Liver (tissue), 9 donors: ENCODE results near the gene DPF3. TPM values are rescaled to one million over a fixed set of nuclear protein-coding genes. Genes with fewer than 3 reads are reported as not detected.

ENCODE experiments used
- DNase-seq: peaks from one replicate; pipeline ENCODE4 v3.0.0-alpha.2; 2017; ENCODE audit warnings: low spot score
- H3K27ac ChIP-seq, 2 donors: one replicate each; pipeline ENCODE4 v1.7.0; 2013; ENCODE audit warnings: inconsistent platforms in 2 of 2, low read length in 2 of 2, control low read depth in 1 of 2, low read depth in 1 of 2, mild to moderate bottlenecking in 1 of 2
- H3K27me3 ChIP-seq, 4 donors: one replicate each; pipeline versions ENCODE4 v1.6.1 to v1.7.0; 2013; ENCODE audit warnings: low read length in 3 of 4, inconsistent platforms in 1 of 4, mild to moderate bottlenecking in 1 of 4, moderate library complexity in 1 of 4; ENCODE audit not compliant: control insufficient read depth in 4 of 4, insufficient read depth in 4 of 4
- H3K36me3 ChIP-seq, 4 donors: one replicate each; pipeline versions ENCODE4 v1.6.1 to v1.7.0; 2013; ENCODE audit warnings: low read length in 3 of 4, mild to moderate bottlenecking in 3 of 4, low read depth in 1 of 4, moderate library complexity in 1 of 4; ENCODE audit not compliant: control insufficient read depth in 4 of 4, insufficient read depth in 3 of 4
- H3K4me1 ChIP-seq, 4 donors: one replicate each; pipeline versions ENCODE4 v1.6.1 to v1.7.0; 2013; ENCODE audit warnings: low read length in 3 of 4, mild to moderate bottlenecking in 3 of 4, moderate library complexity in 1 of 4; ENCODE audit not compliant: control insufficient read depth in 4 of 4, insufficient read depth in 4 of 4
- H3K4me3 ChIP-seq, 3 donors: one replicate each; pipeline versions ENCODE4 v1.6.1 to v1.7.0; 2013; ENCODE audit warnings: low read length in 3 of 3, control low read depth in 1 of 3, low read depth in 1 of 3, mild to moderate bottlenecking in 1 of 3
- H3K9ac ChIP-seq, 2 donors: one replicate each; pipeline ENCODE4 v1.7.0; 2013; ENCODE audit warnings: low read length in 2 of 2, mild to moderate bottlenecking in 2 of 2, moderate library complexity in 2 of 2, control low read depth in 1 of 2, low read depth in 1 of 2
- H3K9me3 ChIP-seq, 4 donors: one replicate each; pipeline versions ENCODE4 v1.6.1 to v1.7.0; 2013; ENCODE audit warnings: low read length in 3 of 4; ENCODE audit not compliant: control insufficient read depth in 4 of 4
- ATF3 ChIP-seq: IDR thresholded peaks from 2 replicates; pipeline ENCODE4 v1.6.1; 2016; ENCODE audit warnings: antibody characterized with exemption
- CTCF ChIP-seq: fragments of 150-350 bp; IDR thresholded peaks from 2 replicates; pipeline ENCODE4 v1.5.1; 2017; ENCODE audit warnings: improper control_type of control experiment, low read depth, low read length; ENCODE audit not compliant: missing input control
- EGR1 ChIP-seq, 2 donors: IDR thresholded peaks; 2 replicates each; pipeline ENCODE4 v1.6.1; 2016 to 2018; ENCODE audit warnings: antibody characterized with exemption in 2 of 2, low read depth in 2 of 2
- FOXA1 ChIP-seq: IDR thresholded peaks from 2 replicates; pipeline ENCODE4 v1.6.1; 2016; ENCODE audit warnings: antibody characterized with exemption
- GABPA ChIP-seq, 2 donors: IDR thresholded peaks in 1 of 2; conservative IDR thresholded peaks in 1 of 2; 2 replicates each; pipeline ENCODE4 v1.6.1; 2016; ENCODE audit warnings: antibody characterized with exemption in 2 of 2, mild to moderate bottlenecking in 1 of 2, moderate library complexity in 1 of 2
- HNF4A ChIP-seq, 2 donors: conservative IDR thresholded peaks; 2 replicates each; pipeline ENCODE4 v1.6.1; 2016; ENCODE audit warnings: antibody characterized with exemption in 2 of 2, mild to moderate bottlenecking in 2 of 2
- HNF4G ChIP-seq: IDR thresholded peaks from 2 replicates; pipeline ENCODE4 v1.6.1; 2016; ENCODE audit warnings: antibody characterized with exemption
- JUND ChIP-seq, 2 donors: IDR thresholded peaks; 2 replicates each; pipeline ENCODE4 v1.6.1; 2016; ENCODE audit warnings: antibody characterized with exemption in 2 of 2
- MAX ChIP-seq: IDR thresholded peaks from 2 replicates; pipeline ENCODE4 v1.6.1; 2016; ENCODE audit warnings: antibody characterized with exemption
- NR2F2 ChIP-seq: IDR thresholded peaks from 2 replicates; pipeline ENCODE4 v1.6.1; 2016; ENCODE audit warnings: antibody characterized with exemption
- RAD21 ChIP-seq, 2 donors: IDR thresholded peaks; 2 replicates each; pipeline ENCODE4 v1.6.1; 2016; ENCODE audit warnings: antibody characterized with exemption in 2 of 2, mild to moderate bottlenecking in 2 of 2
- REST ChIP-seq: IDR thresholded peaks from 2 replicates; pipeline ENCODE4 v1.6.1; 2016; ENCODE audit warnings: antibody characterized with exemption, mild to moderate bottlenecking
- RXRA ChIP-seq, 2 donors: IDR thresholded peaks; 2 replicates each; pipeline ENCODE4 v1.6.1; 2017 to 2018; ENCODE audit warnings: antibody characterized with exemption in 2 of 2, mild to moderate bottlenecking in 1 of 2
- SP1 ChIP-seq: IDR thresholded peaks from 2 replicates; pipeline ENCODE4 v1.6.1; 2018; ENCODE audit warnings: antibody characterized with exemption, mild to moderate bottlenecking
- TAF1 ChIP-seq: conservative IDR thresholded peaks from 2 replicates; pipeline ENCODE4 v1.6.1; 2016; ENCODE audit warnings: antibody characterized with exemption, mild to moderate bottlenecking
- YY1 ChIP-seq: IDR thresholded peaks from 2 replicates; pipeline ENCODE4 v1.6.1; 2016; ENCODE audit warnings: antibody characterized with exemption, mild to moderate bottlenecking
- ZBTB33 ChIP-seq: IDR thresholded peaks from 2 replicates; pipeline ENCODE4 v1.6.1; 2016; ENCODE audit warnings: antibody characterized with exemption
- WGBS: extraction: QIAGEN DNeasy Blood & Tissue Kit; methylation state at CpG from one replicate; pipeline ENCODE4 v1.1.7; 2013; 5-methylcytosine and 5-hydroxymethylcytosine counted together
- polyA plus RNA-seq, 2 donors: library from polyadenylated mRNA; stranded (reverse) in 1 of 2; unstranded in 1 of 2; fragments of 200-250 nt in 1 of 2; fragments of >200 nt in 1 of 2; fragmentation: Nextera tagmentation in 1 of 2; extraction: Ambion mirVana in 1 of 2; gene quantifications; one replicate each; pipeline versions ENCODE4 v1.2.1 to v1.2.3, GENCODE V29; 2013 to 2015
- total RNA-seq, 2 donors: library from RNA; depleted of rRNA; stranded (reverse); fragments of >200 nt; gene quantifications; one replicate each; pipeline ENCODE4 v1.2.3, GENCODE V29; 2014
- donor health status: healthy.
- donor health status: healthy.
- donor health status: healthy.
- donor health status: healthy.
- donor health status: healthy.

DPF3 gene
- total and polyA plus RNA-seq, 4 donors, result 1.1 to 23.2 (median 2.5) TPM

- H3K4me3 ChIP-seq, result no peak overlapping the region
- 93% methylated on average over 3 of the region's 3 CpGs for WGBS
- DNase-seq, result no peak
- no peak overlapping the region for H3K9ac ChIP-seq
- H3K4me1 ChIP-seq, result no peaks in the 10 kb centered on the region
- H3K27ac ChIP-seq, result no peak overlapping the region
- H3K27me3 ChIP-seq, result no peaks in the 10 kb centered on the region
- no peak for TF ChIP-seq HNF4A (conservative IDR thresholded peaks at IDR 0.05)
- TF ChIP-seq CTCF, result no peak
- TF ChIP-seq SP1, result no peak
- TF ChIP-seq REST, result no peak
- no peak for TF ChIP-seq GABPA (IDR thresholded peaks at IDR 0.05 in 1 of 2, conservative IDR thresholded peaks at IDR 0.05 in 1 of 2)
- TF ChIP-seq ZBTB33, result no peak
- no peak for TF ChIP-seq NR2F2
- TF ChIP-seq TAF1, result no peak
- no peak for TF ChIP-seq HNF4G
- TF ChIP-seq ATF3, result no peak
- TF ChIP-seq RXRA (IDR thresholded peaks at IDR 0.05), result no peak
- no peak for TF ChIP-seq JUND (IDR thresholded peaks at IDR 0.05)
- TF ChIP-seq EGR1 (IDR thresholded peaks at IDR 0.05; ENCODE audit: low read depth in 2 of 2), result no peak
- TF ChIP-seq FOXA1, result no peak
- TF ChIP-seq RAD21 (IDR thresholded peaks at IDR 0.05), result no peak
- no peak for TF ChIP-seq YY1
- peaks cover 0 to 11% (median under 1%) of the 10 kb centered on the region in 4 donors for H3K9me3 ChIP-seq
- H3K36me3 ChIP-seq, result peaks cover 0 to 2% (median 0%) of the 10 kb centered on the region in 4 donors
Measured at GRCh38 chr14:72766296-72766695, 127.6 kb downstream of the DPF3 start.

- 96% methylated on average over 1 of the region's 1 CpG for WGBS
- Histone ChIP-seq H3K4me3 (no peak overlapping the region), H3K27ac (no peak overlapping the region), H3K4me1 (no peaks in the 10 kb centered on the region), H3K9me3 (peaks cover 5 to 14% (median 6%) of the 10 kb centered on the region in 4 donors), H3K27me3 (no peaks in the 10 kb centered on the region), H3K36me3 (peaks cover 0 to 2% (median 0%) of the 10 kb centered on the region in 4 donors), H3K9ac (no peak overlapping the region)
- no peak for DNase-seq
- TF ChIP-seq HNF4G (no peak), RAD21 (IDR thresholded peaks at IDR 0.05) (no peak), RXRA (IDR thresholded peaks at IDR 0.05) (no peak), NR2F2 (no peak), YY1 (no peak), JUND (IDR thresholded peaks at IDR 0.05) (no peak), EGR1 (IDR thresholded peaks at IDR 0.05; ENCODE audit: low read depth in 2 of 2) (no peak), SP1 (no peak), ATF3 (no peak), GABPA (IDR thresholded peaks at IDR 0.05 in 1 of 2, conservative IDR thresholded peaks at IDR 0.05 in 1 of 2) (no peak), HNF4A (conservative IDR thresholded peaks at IDR 0.05) (no peak), CTCF (no peak), MAX (no peak), FOXA1 (no peak), ZBTB33 (no peak)
Measured at GRCh38 chr14:72763892-72764291, 130.0 kb downstream of the DPF3 start.
